MCF 10A (cell line): ENCODE measurements around the gene SDSL. TPM values are rescaled to one million over a fixed set of nuclear protein-coding genes. Genes with fewer than 3 reads are reported as not detected.

ENCODE experiments used
- BruUV-seq: library from RNA; stranded (reverse); fragments of 400-500 nt; replicated peaks from 2 replicates; lab custom pipeline; 2021; lab: Mats Ljungman, UMichigan
- CTCF ChIA-PET: fragments of 300-600 bp; sonication (Branson Sonifier 250); formaldehyde crosslinking; extraction: SDS; loops from one replicate; lab custom pipeline; 2021; ENCODE audit warnings: antibody characterized with exemption, inconsistent platforms; lab: Yijun Ruan, JAX
- POLR2A ChIA-PET: fragments of 300-600, 350-650 bp; sonication (Branson Sonifier 250); formaldehyde crosslinking; extraction: SDS; loops from one replicate; lab custom pipeline; 2020; ENCODE audit warnings: antibody characterized with exemption, inconsistent platforms; lab: Yijun Ruan, JAX
- DNase-seq: peaks from one replicate; pipeline ENCODE4 v3.0.0-alpha.2; 2018; ENCODE audit not compliant: unreplicated experiment
- H3K27ac Mint-ChIP-seq: one replicate; pipeline ENCODE4 v1.8.0; 2022; ENCODE audit warnings: mild to moderate bottlenecking, low read depth, mixed read lengths; ENCODE audit not compliant: unreplicated experiment
- H3K27me3 Mint-ChIP-seq: one replicate; pipeline ENCODE4 v1.8.0; 2022; ENCODE audit warnings: mixed read lengths; ENCODE audit not compliant: insufficient read depth, unreplicated experiment
- H3K36me3 Mint-ChIP-seq: one replicate; pipeline ENCODE4 v1.8.0; 2022; ENCODE audit warnings: mild to moderate bottlenecking, moderate library complexity, mixed read lengths; ENCODE audit not compliant: insufficient read depth, unreplicated experiment
- H3K4me1 Mint-ChIP-seq: one replicate; pipeline ENCODE4 v1.8.0; 2022; ENCODE audit warnings: mixed read lengths; ENCODE audit not compliant: insufficient read depth, unreplicated experiment
- H3K4me3 Mint-ChIP-seq: one replicate; pipeline ENCODE4 v1.8.0; 2022; ENCODE audit warnings: mild to moderate bottlenecking, moderate library complexity, mixed read lengths; ENCODE audit not compliant: unreplicated experiment
- H3K9me3 Mint-ChIP-seq: one replicate; pipeline ENCODE4 v1.8.0; 2022; ENCODE audit warnings: mixed read lengths; ENCODE audit not compliant: unreplicated experiment
- intact Hi-C: fragments of 100-400 bp; cut with micrococcal nuclease; formaldehyde crosslinking; loops from 2 replicates; pipeline ENCODE4 v1.14.1; 2022
- total RNA-seq: library from RNA; stranded (reverse); gene quantifications from 2 replicates; pipeline ENCODE4 v1.2.3, GENCODE V29; 2022
- TF ChIP-seq, protein P1 (sequence below): fragments of 200-600 bp; IDR thresholded peaks from one replicate; pipeline ENCODE4 v1.8.0; 2022; ENCODE audit warnings: antibody characterized with exemption, mild to moderate bottlenecking; ENCODE audit not compliant: unreplicated experiment

Gene SDSL
- total RNA-seq, 1 experiment from 2014 or later = 21.1 TPM

DNA sequence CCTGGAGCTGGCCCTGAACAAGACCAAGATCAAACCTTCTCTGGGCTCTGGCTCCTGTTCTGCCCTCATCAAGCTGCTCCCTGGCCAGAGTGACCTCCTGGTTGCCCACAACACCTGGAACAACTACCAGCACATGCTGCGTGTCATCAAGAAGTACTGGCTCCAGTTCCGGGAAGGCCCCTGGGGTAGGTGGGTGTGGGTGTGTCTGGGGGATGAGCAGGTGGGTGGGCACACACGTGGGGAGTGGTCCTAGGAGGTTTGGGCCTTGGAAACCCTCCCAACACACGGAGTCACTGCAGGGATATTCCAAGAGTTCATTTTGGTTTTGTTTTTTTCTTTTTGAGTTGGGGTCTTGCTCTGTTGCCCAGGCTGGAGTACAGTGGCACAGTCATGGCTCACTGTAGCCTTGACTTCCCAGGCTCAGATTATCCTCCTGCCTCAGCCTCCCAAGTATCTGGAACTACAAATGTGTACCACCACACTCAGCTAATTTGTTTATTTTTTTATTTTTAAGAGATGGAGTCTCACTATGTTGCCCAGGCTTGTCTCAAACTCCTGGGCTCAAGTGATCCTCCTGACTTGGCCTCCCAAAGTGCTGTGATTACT, 47.3 kb upstream of the SDSL start:
- intact Hi-C loops = no loop called here
- H3K4me3 Mint-ChIP-seq = no peak overlapping the region
- BruUV-seq = no TSS peak

GRCh38 chr12:113378291-113378690, 43.9 kb upstream of the SDSL start:
- intact Hi-C loops = no loop called here
- H3K4me1 Mint-ChIP-seq = no peaks in the 10 kb centered on the region
- H3K27me3 Mint-ChIP-seq = no peaks in the 10 kb centered on the region
- H3K36me3 Mint-ChIP-seq = peaks cover 8% of the 10 kb centered on the region
- no peak for DNase-seq
- H3K9me3 Mint-ChIP-seq = no peaks in the 10 kb centered on the region
- no peak overlapping the region for H3K4me3 Mint-ChIP-seq
- H3K27ac Mint-ChIP-seq = no peak overlapping the region
- ChIA-PET POLR2A (no interaction called here), CTCF (no interaction called here)
- TF ChIP-seq, protein P1, sequence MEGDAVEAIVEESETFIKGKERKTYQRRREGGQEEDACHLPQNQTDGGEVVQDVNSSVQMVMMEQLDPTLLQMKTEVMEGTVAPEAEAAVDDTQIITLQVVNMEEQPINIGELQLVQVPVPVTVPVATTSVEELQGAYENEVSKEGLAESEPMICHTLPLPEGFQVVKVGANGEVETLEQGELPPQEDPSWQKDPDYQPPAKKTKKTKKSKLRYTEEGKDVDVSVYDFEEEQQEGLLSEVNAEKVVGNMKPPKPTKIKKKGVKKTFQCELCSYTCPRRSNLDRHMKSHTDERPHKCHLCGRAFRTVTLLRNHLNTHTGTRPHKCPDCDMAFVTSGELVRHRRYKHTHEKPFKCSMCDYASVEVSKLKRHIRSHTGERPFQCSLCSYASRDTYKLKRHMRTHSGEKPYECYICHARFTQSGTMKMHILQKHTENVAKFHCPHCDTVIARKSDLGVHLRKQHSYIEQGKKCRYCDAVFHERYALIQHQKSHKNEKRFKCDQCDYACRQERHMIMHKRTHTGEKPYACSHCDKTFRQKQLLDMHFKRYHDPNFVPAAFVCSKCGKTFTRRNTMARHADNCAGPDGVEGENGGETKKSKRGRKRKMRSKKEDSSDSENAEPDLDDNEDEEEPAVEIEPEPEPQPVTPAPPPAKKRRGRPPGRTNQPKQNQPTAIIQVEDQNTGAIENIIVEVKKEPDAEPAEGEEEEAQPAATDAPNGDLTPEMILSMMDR = peak; percentile 7
- no TSS peak for BruUV-seq

More for the DNA sequence above, 47.3 kb upstream of the SDSL start:
- TF ChIP-seq, protein P1 = no peak
- Mint-ChIP-seq H3K4me1 (no peaks in the 10 kb centered on the region), H3K36me3 (peaks cover 8% of the 10 kb centered on the region), H3K9me3 (no peaks in the 10 kb centered on the region), H3K27me3 (no peaks in the 10 kb centered on the region), H3K27ac (no peak overlapping the region)
- no peak for DNase-seq
- ChIA-PET POLR2A (no interaction called here), CTCF (interaction anchor here (0.6 to 1.4 kb wide), 2 partner anchors 51 to 177 kb away, joined by 4 to 5 read pairs; no protein-coding TSS in a partner anchor)

GRCh38 chr12:113381220-113381619, 41.0 kb upstream of the SDSL start:
- Mint-ChIP-seq H3K9me3 (no peaks in the 10 kb centered on the region), H3K27ac (no peak overlapping the region), H3K36me3 (peaks cover 10% of the 10 kb centered on the region), H3K4me1 (no peaks in the 10 kb centered on the region), H3K4me3 (no peak overlapping the region), H3K27me3 (no peaks in the 10 kb centered on the region)
- TF ChIP-seq, protein P1 = no peak
- intact Hi-C loops = no loop called here
- BruUV-seq = no TSS peak
- ChIA-PET CTCF (interaction anchor here (0.5 kb wide), 1 partner anchor 72 kb away, joined by 3 read pairs; no protein-coding TSS in a partner anchor), POLR2A (interaction anchor here (0.6 kb wide), 1 partner anchor 18 kb away, joined by 4 read pairs; no protein-coding TSS in a partner anchor)
- DNase-seq = no peak

DNA sequence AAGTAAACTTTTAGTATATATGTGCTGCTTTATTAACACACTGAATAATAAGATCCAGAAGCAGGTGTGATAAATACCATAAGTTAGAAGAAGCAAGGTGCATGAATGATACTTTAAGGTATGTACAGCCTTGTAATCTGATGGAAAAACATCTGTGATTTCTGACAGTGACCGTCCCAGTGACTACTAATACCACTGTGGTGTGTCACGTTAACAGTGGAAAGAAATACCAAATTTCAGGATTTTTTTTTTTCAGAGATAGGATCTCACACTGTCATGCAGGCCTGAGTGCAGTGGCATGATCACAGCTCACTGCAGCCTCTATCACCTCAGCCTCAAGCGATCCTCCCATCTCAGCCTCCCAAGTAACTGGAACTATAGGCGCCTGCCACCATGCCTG, 40.0 kb upstream of the SDSL start:
- TF ChIP-seq, protein P1 = no peak
- ChIA-PET POLR2A (no interaction called here), CTCF (interaction anchor here (0.7 kb wide), 1 partner anchor 232 kb away, joined by 3 read pairs; no protein-coding TSS in a partner anchor)

More for the DNA sequence above, 40.0 kb upstream of the SDSL start:
- Mint-ChIP-seq H3K4me3 (no peak overlapping the region), H3K27ac (no peak overlapping the region), H3K36me3 (peaks cover 15% of the 10 kb centered on the region), H3K9me3 (no peaks in the 10 kb centered on the region), H3K27me3 (no peaks in the 10 kb centered on the region), H3K4me1 (no peaks in the 10 kb centered on the region)
- intact Hi-C loops = no loop called here
- DNase-seq = no peak
- BruUV-seq = no TSS peak
